Measurements from ENCODE around the gene HSD17B10.

DNA sequence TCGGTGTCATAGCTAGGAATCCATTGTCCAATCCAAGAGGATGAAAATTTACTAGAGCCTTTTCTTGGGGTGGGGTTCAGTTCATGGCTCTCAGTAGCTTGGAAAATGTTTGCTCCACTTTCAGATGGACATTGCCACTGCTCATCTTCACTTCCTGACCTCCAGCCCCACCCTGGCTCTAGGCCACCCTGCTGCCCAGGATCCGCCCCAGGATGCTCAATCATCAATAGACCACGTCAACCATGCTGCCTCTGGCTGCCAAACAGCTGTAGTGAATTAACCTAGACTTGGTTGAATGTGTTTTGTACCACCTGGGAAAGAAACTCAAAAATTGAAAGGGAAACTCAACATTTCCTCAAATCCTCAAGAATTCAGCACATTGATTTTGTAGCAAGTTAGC is 37.2 kb upstream of the HSD17B10 start:
- TF ChIP-seq, protein P1, sequence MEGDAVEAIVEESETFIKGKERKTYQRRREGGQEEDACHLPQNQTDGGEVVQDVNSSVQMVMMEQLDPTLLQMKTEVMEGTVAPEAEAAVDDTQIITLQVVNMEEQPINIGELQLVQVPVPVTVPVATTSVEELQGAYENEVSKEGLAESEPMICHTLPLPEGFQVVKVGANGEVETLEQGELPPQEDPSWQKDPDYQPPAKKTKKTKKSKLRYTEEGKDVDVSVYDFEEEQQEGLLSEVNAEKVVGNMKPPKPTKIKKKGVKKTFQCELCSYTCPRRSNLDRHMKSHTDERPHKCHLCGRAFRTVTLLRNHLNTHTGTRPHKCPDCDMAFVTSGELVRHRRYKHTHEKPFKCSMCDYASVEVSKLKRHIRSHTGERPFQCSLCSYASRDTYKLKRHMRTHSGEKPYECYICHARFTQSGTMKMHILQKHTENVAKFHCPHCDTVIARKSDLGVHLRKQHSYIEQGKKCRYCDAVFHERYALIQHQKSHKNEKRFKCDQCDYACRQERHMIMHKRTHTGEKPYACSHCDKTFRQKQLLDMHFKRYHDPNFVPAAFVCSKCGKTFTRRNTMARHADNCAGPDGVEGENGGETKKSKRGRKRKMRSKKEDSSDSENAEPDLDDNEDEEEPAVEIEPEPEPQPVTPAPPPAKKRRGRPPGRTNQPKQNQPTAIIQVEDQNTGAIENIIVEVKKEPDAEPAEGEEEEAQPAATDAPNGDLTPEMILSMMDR (IDR thresholded peaks at IDR 0.05; ENCODE audit: poor library complexity) = no peak
- TF ChIP-seq EZH2 (IDR thresholded peaks at IDR 0.05; ENCODE audit: borderline replicate concordance) = no peak
